NT2/D1 (cell line): ENCODE results near the gene EML6.

Experiments
- SUZ12 ChIP-seq: IDR thresholded peaks from 2 replicates; pipeline ENCODE4 v1.6.1; 2011; ENCODE audit not compliant: insufficient read length, insufficient read depth; ENCODE audit errors: extremely low read depth
- YY1 ChIP-seq: IDR thresholded peaks from 2 replicates; pipeline ENCODE4 v1.6.1; 2011; ENCODE audit not compliant: insufficient read length, insufficient read depth
- ZNF274 ChIP-seq: IDR thresholded peaks from 2 replicates; pipeline ENCODE4 v1.6.1; 2011; ENCODE audit warnings: mild to moderate bottlenecking, low read depth, low read length

DNA sequence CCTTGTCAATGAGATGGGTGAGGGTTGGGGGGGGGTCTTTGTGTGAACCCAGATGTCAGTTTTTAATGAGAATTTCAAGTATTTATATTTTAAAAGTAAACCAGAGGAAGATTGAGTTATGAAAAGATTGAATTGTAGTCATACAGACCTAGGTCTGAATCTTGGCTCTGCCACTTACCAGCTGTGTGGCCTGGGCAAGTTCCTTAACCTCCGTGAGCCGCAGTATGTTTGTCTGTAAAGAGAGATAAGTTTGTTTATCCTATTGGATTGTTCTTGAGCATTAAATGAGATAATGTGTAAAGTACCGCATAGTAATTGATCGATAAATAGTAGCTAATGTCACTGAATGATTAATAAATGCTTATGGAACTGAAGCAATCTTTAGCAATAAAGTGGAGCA lies 63.8 kb downstream of the EML6 start:
- no peak for TF ChIP-seq SUZ12
- no peak for TF ChIP-seq YY1
- TF ChIP-seq ZNF274, result no peak
